HEK293 (cell line): ENCODE measurements around the gene RIPK3.

Experiments
- KLF7 ChIP-seq: fragments of 450-650 bp; formaldehyde crosslinking; IDR thresholded peaks from 2 replicates; pipeline ENCODE4 v1.5.1; 2016; ENCODE audit warnings: missing biosample characterization, missing genetic modification characterization, borderline replicate concordance
- PRDM1 ChIP-seq: fragments of 450-650 bp; formaldehyde crosslinking; IDR thresholded peaks from 2 replicates; pipeline ENCODE4; 2016; ENCODE audit warnings: missing biosample characterization, missing genetic modification characterization
- SP2 ChIP-seq: fragments of 450-650 bp; formaldehyde crosslinking; IDR thresholded peaks from 2 replicates; pipeline ENCODE4 v1.5.1; 2016; ENCODE audit warnings: missing biosample characterization, missing genetic modification characterization
- ZNF274 ChIP-seq, 2 experiments: fragments of 200-500 bp in 1 of 2; fragments of 450-650 bp in 1 of 2; sonication (Bioruptor generic) in 1 of 2; formaldehyde crosslinking in 1 of 2; IDR thresholded peaks; 2 replicates each; pipeline versions ENCODE4 v1.5.1 to v1.6.1; 2014 to 2016; ENCODE audit warnings: borderline replicate concordance in 1 of 2, inconsistent platforms in 1 of 2, low read length in 1 of 2, missing biosample characterization in 1 of 2, missing genetic modification characterization in 1 of 2
- ZNF416 ChIP-seq: fragments of 450-650 bp; formaldehyde crosslinking; IDR thresholded peaks from 2 replicates; pipeline ENCODE4 v1.5.1; 2016; ENCODE audit warnings: missing biosample characterization, missing genetic modification characterization
- ZNF558 ChIP-seq: fragments of 450-650 bp; formaldehyde crosslinking; IDR thresholded peaks from 2 replicates; pipeline ENCODE4 v1.5.1; 2016; ENCODE audit warnings: missing biosample characterization, missing genetic modification characterization
- ZNF830 ChIP-seq: fragments of 450-650 bp; IDR thresholded peaks from 2 replicates; pipeline ENCODE4 v1.5.0; 2018; ENCODE audit warnings: missing biosample characterization, missing genetic modification characterization, low read depth, mild to moderate bottlenecking, moderate library complexity
- TF ChIP-seq, protein P1 (sequence below): fragments of 450-650 bp; formaldehyde crosslinking; IDR thresholded peaks from 2 replicates; pipeline ENCODE4 v1.5.1; 2016; ENCODE audit warnings: missing biosample characterization, missing genetic modification characterization
- TF ChIP-seq, protein P2 (sequence below): sonication (generic); formaldehyde crosslinking; IDR thresholded peaks from 2 replicates; pipeline ENCODE4 v1.8.1; 2022; ENCODE audit warnings: mild to moderate bottlenecking, moderate library complexity, missing genetic modification reagents
- TF ChIP-seq, protein P3 (sequence below): fragments of 450-650 bp; formaldehyde crosslinking; IDR thresholded peaks from 2 replicates; pipeline ENCODE4 v1.5.1; 2016; ENCODE audit warnings: missing biosample characterization, missing genetic modification characterization, borderline replicate concordance
- TF ChIP-seq, protein P4 (sequence below): IDR thresholded peaks from 2 replicates; pipeline ENCODE4 v1.6.1; 2011; ENCODE audit warnings: mild to moderate bottlenecking, low read depth, low read length, borderline replicate concordance
- TF ChIP-seq, protein P5 (sequence below): fragments of 450-650 bp; formaldehyde crosslinking; IDR thresholded peaks from 2 replicates; pipeline ENCODE4 v1.5.1; 2016; ENCODE audit warnings: missing biosample characterization, missing genetic modification characterization, low read depth

DNA sequence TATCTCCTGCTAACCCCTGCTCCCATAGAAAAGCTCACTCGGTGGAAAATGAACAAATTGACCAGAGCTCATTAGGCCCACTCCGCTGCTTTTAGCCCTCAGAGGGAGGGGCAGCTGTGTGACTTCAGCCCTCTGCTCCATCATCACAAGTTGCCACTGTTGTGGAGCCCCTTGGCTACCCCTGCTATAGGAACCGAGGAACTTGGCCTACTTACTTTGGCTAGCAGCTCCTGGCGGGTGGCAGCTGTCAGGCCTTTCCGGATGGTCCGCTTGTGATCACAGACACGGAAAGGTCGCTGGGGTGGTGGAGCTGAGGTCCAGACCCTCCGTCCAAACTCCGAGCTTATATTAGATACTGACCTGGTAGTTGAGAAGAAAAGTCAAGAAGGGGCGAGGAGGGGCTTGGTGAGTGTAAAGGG, 32.6 kb downstream of the RIPK3 start:
- TF ChIP-seq PRDM1 = no peak
- TF ChIP-seq, protein P1, sequence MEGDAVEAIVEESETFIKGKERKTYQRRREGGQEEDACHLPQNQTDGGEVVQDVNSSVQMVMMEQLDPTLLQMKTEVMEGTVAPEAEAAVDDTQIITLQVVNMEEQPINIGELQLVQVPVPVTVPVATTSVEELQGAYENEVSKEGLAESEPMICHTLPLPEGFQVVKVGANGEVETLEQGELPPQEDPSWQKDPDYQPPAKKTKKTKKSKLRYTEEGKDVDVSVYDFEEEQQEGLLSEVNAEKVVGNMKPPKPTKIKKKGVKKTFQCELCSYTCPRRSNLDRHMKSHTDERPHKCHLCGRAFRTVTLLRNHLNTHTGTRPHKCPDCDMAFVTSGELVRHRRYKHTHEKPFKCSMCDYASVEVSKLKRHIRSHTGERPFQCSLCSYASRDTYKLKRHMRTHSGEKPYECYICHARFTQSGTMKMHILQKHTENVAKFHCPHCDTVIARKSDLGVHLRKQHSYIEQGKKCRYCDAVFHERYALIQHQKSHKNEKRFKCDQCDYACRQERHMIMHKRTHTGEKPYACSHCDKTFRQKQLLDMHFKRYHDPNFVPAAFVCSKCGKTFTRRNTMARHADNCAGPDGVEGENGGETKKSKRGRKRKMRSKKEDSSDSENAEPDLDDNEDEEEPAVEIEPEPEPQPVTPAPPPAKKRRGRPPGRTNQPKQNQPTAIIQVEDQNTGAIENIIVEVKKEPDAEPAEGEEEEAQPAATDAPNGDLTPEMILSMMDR = no peak
- no peak for TF ChIP-seq ZNF416
- TF ChIP-seq, protein P2, sequence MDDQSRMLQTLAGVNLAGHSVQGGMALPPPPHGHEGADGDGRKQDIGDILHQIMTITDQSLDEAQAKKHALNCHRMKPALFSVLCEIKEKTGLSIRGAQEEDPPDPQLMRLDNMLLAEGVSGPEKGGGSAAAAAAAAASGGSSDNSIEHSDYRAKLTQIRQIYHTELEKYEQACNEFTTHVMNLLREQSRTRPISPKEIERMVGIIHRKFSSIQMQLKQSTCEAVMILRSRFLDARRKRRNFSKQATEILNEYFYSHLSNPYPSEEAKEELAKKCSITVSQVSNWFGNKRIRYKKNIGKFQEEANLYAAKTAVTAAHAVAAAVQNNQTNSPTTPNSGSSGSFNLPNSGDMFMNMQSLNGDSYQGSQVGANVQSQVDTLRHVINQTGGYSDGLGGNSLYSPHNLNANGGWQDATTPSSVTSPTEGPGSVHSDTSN = no peak
- TF ChIP-seq ZNF558 (tag by site-specific recombination) = no peak
- TF ChIP-seq ZNF830 (tag by site-specific recombination) = no peak
- no peak for TF ChIP-seq SP2
- TF ChIP-seq, protein P3, sequence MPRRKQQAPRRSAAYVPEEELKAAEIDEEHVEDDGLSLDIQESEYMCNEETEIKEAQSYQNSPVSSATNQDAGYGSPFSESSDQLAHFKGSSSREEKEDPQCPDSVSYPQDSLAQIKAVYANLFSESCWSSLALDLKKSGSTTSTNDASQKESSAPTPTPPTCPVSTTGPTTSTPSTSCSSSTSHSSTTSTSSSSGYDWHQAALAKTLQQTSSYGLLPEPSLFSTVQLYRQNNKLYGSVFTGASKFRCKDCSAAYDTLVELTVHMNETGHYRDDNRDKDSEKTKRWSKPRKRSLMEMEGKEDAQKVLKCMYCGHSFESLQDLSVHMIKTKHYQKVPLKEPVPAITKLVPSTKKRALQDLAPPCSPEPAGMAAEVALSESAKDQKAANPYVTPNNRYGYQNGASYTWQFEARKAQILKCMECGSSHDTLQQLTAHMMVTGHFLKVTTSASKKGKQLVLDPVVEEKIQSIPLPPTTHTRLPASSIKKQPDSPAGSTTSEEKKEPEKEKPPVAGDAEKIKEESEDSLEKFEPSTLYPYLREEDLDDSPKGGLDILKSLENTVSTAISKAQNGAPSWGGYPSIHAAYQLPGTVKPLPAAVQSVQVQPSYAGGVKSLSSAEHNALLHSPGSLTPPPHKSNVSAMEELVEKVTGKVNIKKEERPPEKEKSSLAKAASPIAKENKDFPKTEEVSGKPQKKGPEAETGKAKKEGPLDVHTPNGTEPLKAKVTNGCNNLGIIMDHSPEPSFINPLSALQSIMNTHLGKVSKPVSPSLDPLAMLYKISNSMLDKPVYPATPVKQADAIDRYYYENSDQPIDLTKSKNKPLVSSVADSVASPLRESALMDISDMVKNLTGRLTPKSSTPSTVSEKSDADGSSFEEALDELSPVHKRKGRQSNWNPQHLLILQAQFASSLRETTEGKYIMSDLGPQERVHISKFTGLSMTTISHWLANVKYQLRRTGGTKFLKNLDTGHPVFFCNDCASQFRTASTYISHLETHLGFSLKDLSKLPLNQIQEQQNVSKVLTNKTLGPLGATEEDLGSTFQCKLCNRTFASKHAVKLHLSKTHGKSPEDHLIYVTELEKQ (tag by site-specific recombination) = no peak
- TF ChIP-seq, protein P4, sequence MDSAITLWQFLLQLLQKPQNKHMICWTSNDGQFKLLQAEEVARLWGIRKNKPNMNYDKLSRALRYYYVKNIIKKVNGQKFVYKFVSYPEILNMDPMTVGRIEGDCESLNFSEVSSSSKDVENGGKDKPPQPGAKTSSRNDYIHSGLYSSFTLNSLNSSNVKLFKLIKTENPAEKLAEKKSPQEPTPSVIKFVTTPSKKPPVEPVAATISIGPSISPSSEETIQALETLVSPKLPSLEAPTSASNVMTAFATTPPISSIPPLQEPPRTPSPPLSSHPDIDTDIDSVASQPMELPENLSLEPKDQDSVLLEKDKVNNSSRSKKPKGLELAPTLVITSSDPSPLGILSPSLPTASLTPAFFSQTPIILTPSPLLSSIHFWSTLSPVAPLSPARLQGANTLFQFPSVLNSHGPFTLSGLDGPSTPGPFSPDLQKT = no peak
- TF ChIP-seq KLF7 (tag by site-specific recombination) = no peak
- TF ChIP-seq ZNF274 (IDR thresholded peaks at IDR 0.05; ENCODE audit: low read length) = no peak
- no peak for TF ChIP-seq ZNF274 (tag by site-specific recombination; IDR thresholded peaks at IDR 0.05; ENCODE audit: borderline replicate concordance)
- TF ChIP-seq, protein P5, sequence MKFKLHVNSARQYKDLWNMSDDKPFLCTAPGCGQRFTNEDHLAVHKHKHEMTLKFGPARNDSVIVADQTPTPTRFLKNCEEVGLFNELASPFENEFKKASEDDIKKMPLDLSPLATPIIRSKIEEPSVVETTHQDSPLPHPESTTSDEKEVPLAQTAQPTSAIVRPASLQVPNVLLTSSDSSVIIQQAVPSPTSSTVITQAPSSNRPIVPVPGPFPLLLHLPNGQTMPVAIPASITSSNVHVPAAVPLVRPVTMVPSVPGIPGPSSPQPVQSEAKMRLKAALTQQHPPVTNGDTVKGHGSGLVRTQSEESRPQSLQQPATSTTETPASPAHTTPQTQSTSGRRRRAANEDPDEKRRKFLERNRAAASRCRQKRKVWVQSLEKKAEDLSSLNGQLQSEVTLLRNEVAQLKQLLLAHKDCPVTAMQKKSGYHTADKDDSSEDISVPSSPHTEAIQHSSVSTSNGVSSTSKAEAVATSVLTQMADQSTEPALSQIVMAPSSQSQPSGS (tag by site-specific recombination) = no peak
